Skeletal muscle satellite cell (primary cell): ENCODE measurements around the gene TMC2.

Experiments
- H3K27me3 ChIP-seq: 2 replicates; pipeline ENCODE4 v1.7.0; 2013; ENCODE audit warnings: low read length; ENCODE audit not compliant: control insufficient read depth, insufficient read depth
- H3K36me3 ChIP-seq: 2 replicates; pipeline ENCODE4 v1.7.0; 2013; ENCODE audit warnings: mild to moderate bottlenecking, control low read depth, low read length; ENCODE audit not compliant: insufficient read depth
- H3K4me1 ChIP-seq: 2 replicates; pipeline ENCODE4 v1.7.0; 2013; ENCODE audit warnings: low read length; ENCODE audit not compliant: control insufficient read depth, insufficient read depth
- H3K4me2 ChIP-seq: 2 replicates; pipeline ENCODE4 v1.7.0; 2013; ENCODE audit warnings: mild to moderate bottlenecking, low read length
- H3K4me3 ChIP-seq: 2 replicates; pipeline ENCODE4 v1.7.0; 2013; ENCODE audit warnings: low read length
- H3K9ac ChIP-seq: 2 replicates; pipeline ENCODE4 v1.7.0; 2013; ENCODE audit warnings: mild to moderate bottlenecking, low read depth, low read length, moderate library complexity
- H3K9me3 ChIP-seq: replicated peaks from 2 replicates; pipeline ENCODE4 v1.7.0; 2013; ENCODE audit warnings: mild to moderate bottlenecking, control low read depth, low read length

The TMC2 gene

GRCh38 chr20:2528671-2529271 is 7.6 kb upstream of the TMC2 start:
- no peak overlapping the region for H3K4me2 ChIP-seq
- no peak overlapping the region for H3K9ac ChIP-seq
- peaks cover 6% of the 10 kb centered on the region for H3K4me1 ChIP-seq
- no peaks in the 10 kb centered on the region for H3K9me3 ChIP-seq
- H3K4me3 ChIP-seq: no peak overlapping the region
- H3K36me3 ChIP-seq: no peaks in the 10 kb centered on the region
- H3K27me3 ChIP-seq: peaks cover 53% of the 10 kb centered on the region

- no peak overlapping the region for H3K4me2 ChIP-seq
- no peaks in the 10 kb centered on the region for H3K4me1 ChIP-seq
- H3K27me3 ChIP-seq: peaks cover 75% of the 10 kb centered on the region
- no peak overlapping the region for H3K4me3 ChIP-seq
- H3K9ac ChIP-seq: no peak overlapping the region
- H3K36me3 ChIP-seq: no peaks in the 10 kb centered on the region
- no peaks in the 10 kb centered on the region for H3K9me3 ChIP-seq
Measured at GRCh38 chr20:2533118-2533517, 3.3 kb upstream of the TMC2 start.

DNA sequence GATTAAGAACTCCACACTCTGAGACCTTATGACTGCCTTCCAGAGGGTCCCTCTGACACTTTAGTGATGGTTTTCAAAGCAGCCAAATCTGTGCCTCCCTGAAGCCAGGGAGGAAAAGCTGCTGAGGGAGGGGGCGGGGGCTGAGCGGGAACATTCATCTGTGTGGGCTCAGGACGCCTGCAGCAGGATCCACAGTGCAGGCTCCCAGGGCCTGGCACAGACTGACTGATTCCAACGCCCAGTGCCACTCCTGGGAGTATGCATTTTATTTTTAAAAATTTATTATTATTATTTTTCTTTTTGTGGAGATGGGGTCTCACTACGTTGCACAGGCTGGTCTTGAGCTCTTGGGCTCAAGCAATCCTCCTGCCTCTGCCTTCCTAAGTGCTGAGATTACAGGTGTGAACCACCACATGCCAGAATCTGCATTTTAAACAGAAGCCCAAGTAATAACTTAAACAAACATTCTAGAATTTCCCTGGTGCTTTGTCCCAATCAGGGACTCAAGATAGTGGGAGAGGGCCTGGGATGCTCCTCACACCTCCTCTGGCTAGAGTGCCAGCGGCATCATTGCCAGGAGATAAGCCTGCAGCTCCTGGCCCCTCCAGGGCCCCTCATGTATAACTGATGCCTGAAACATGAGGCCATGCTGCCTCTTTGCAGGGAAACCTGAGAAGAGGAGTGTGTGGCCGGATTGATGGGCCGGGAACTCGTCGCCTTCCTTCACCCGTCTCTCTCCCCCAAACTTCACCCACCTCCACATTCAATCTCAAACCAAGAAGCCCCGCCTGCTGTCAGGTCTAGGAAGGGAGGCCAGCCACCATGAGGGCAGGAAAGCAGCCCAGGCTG is 438 bp upstream of the TMC2 start:
- no peaks in the 10 kb centered on the region for H3K9me3 ChIP-seq
- no peak overlapping the region for H3K9ac ChIP-seq
- no peaks in the 10 kb centered on the region for H3K4me1 ChIP-seq
- no peak overlapping the region for H3K4me2 ChIP-seq
- H3K27me3 ChIP-seq: peaks cover 75% of the 10 kb centered on the region
- no peak overlapping the region for H3K4me3 ChIP-seq
- no peaks in the 10 kb centered on the region for H3K36me3 ChIP-seq

DNA sequence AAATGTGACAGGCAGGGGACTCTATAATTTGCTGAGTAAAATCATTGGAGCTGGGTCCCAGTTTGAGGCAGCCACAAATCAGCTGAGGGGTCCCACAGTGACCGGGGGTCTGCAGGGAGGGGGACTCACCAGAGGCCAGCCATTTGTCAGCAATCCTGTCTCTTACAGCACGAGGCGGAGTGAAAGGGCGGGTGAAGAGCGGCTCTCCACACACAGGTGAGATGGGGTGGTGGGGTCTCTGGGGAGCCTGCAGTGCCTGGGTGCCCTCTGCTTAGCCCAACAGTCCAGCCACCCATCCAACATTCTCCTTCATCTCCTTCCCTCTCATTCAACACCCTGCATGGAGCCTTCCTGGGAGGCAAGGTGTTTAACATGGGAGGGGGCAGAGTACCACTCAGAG is 728 bp downstream of the TMC2 start:
- no peaks in the 10 kb centered on the region for H3K36me3 ChIP-seq
- peaks cover 82% of the 10 kb centered on the region for H3K27me3 ChIP-seq
- H3K4me1 ChIP-seq: no peaks in the 10 kb centered on the region

GRCh38 chr20:2538356-2538755 is 2.0 kb downstream of the TMC2 start:
- H3K36me3 ChIP-seq: no peaks in the 10 kb centered on the region
- H3K9ac ChIP-seq: no peak overlapping the region
- no peaks in the 10 kb centered on the region for H3K4me1 ChIP-seq
- H3K4me2 ChIP-seq: no peak overlapping the region
- H3K4me3 ChIP-seq: no peak overlapping the region
- H3K27me3 ChIP-seq: peaks cover 75% of the 10 kb centered on the region
- no peaks in the 10 kb centered on the region for H3K9me3 ChIP-seq

More for the DNA sequence above, 728 bp downstream of the TMC2 start:
- H3K4me2 ChIP-seq: no peak overlapping the region
- H3K9ac ChIP-seq: no peak overlapping the region
- H3K4me3 ChIP-seq: no peak overlapping the region
- H3K9me3 ChIP-seq: no peaks in the 10 kb centered on the region

DNA sequence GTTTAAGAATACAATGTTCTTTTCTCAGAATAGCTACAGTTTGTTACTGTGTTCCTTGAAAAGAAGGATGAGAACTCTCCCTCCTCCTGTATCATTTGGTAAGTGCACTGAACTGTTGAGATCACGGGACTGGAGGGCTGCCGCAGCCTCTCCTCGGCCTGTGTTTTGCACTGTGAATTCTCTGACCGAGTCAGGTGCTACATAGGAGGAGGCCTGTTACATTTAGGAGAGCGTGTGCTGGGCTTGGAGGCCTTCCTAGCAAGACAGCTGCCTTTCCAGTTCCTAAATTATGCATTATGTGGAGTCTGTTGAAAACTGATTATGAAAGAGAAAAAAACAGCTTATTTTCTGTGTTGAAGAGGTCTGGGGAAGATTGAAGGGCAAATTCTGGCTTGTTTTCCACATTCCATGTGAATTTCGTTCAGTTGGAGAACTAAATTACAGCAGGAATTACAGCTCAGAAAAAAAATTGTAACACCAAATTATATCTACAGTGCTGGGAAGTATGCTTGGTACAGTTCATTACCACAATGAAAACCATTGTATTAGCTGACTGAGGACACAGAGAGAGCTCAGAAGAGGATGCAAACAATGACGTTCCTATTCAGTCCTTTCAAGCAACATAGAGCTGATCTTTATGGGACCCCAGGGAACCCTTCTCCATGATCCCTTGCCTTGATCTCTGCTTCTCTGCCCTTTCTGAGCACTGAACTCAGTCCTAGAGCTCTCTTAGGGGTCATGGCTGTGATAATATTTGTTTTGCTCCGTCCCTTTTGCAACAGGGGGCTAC is 2.8 kb downstream of the TMC2 start:
- Histone ChIP-seq H3K9ac (no peak overlapping the region), H3K9me3 (no peaks in the 10 kb centered on the region), H3K27me3 (peaks cover 71% of the 10 kb centered on the region), H3K4me3 (no peak overlapping the region), H3K4me1 (no peaks in the 10 kb centered on the region), H3K36me3 (no peaks in the 10 kb centered on the region), H3K4me2 (no peak overlapping the region)

GRCh38 chr20:2541940-2542339 is 5.6 kb downstream of the TMC2 start:
- H3K9me3 ChIP-seq: no peaks in the 10 kb centered on the region
- no peak overlapping the region for H3K4me3 ChIP-seq
- no peaks in the 10 kb centered on the region for H3K4me1 ChIP-seq
- H3K27me3 ChIP-seq: peaks cover 61% of the 10 kb centered on the region
- H3K4me2 ChIP-seq: no peak overlapping the region
- no peak overlapping the region for H3K9ac ChIP-seq
- H3K36me3 ChIP-seq: no peaks in the 10 kb centered on the region

- H3K4me1 ChIP-seq: no peaks in the 10 kb centered on the region
- no peaks in the 10 kb centered on the region for H3K36me3 ChIP-seq
- no peak overlapping the region for H3K4me2 ChIP-seq
- H3K9ac ChIP-seq: no peak overlapping the region
- no peak overlapping the region for H3K4me3 ChIP-seq
- H3K27me3 ChIP-seq: peaks cover 61% of the 10 kb centered on the region
- no peaks in the 10 kb centered on the region for H3K9me3 ChIP-seq
Measured at GRCh38 chr20:2542361-2542760, 6.0 kb downstream of the TMC2 start.

DNA sequence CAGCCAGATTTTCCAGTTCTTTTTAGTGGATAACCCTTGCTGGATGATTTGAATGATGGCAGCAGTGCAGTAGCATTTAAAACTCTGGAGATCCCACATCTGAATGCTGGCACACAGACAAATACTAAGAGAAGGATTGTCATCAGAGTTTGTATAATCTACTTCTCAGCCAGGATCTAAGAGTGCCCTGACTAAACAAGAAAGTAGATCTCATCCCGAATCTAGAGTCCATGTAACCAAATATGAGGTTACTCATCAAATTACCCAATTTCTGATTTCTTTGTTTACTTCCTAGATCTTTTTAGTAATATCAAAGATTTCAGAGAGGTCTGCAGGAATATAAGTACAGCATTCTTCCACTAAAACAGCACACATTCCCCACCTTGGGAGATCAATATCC is 7.8 kb downstream of the TMC2 start:
- no peaks in the 10 kb centered on the region for H3K4me1 ChIP-seq
- no peaks in the 10 kb centered on the region for H3K9me3 ChIP-seq
- H3K4me2 ChIP-seq: no peak overlapping the region
- peaks cover 55% of the 10 kb centered on the region for H3K27me3 ChIP-seq
- no peak overlapping the region for H3K4me3 ChIP-seq
- no peaks in the 10 kb centered on the region for H3K36me3 ChIP-seq
- no peak overlapping the region for H3K9ac ChIP-seq

- H3K4me1 ChIP-seq: no peaks in the 10 kb centered on the region
- no peak overlapping the region for H3K9ac ChIP-seq
- H3K4me3 ChIP-seq: no peak overlapping the region
Measured at GRCh38 chr20:2545594-2545993, 9.2 kb downstream of the TMC2 start.

DNA sequence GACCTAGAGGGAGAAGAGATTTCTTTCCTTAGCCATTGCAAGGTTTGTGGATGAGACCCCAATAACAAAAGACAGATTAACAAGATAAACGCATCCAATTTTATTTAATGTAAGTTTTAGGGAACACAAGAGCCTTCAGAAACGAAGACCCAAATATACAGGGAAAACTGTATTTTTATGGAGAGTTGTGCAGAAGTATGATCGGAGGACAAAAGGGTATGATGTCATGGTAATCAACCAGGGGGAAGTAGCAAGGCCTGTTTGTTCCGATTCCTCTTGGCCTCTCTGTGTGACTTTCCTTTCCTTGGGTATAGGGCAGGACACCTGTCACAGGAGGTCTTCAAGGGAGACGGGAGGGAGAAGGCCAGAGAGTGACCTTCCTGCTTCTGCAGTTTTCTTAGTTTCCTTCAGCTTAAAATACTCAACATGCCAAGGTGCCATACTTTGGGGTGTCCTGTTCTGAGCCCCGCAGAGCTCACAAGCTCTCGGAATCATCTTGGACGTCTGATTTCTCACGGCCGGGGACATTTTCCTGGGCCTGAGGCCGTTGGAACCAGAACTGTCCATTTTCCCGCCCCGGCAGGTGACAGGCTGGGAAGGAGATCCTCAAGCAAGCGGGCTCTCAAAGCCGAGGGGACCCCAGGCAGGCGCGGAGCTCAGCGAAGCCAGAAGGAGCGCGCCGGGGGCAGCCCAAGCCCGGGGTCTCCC is 21.7 kb downstream of the TMC2 start:
- Histone ChIP-seq H3K4me1 (no peaks in the 10 kb centered on the region), H3K36me3 (no peaks in the 10 kb centered on the region), H3K4me3 (no peak overlapping the region), H3K27me3 (peaks cover 55% of the 10 kb centered on the region), H3K9ac (no peak overlapping the region), H3K4me2 (no peak overlapping the region), H3K9me3 (no peaks in the 10 kb centered on the region)

More at GRCh38 chr20:2545594-2545993, 9.2 kb downstream of the TMC2 start:
- Histone ChIP-seq H3K4me2 (no peak overlapping the region), H3K9me3 (no peaks in the 10 kb centered on the region), H3K27me3 (peaks cover 59% of the 10 kb centered on the region), H3K36me3 (no peaks in the 10 kb centered on the region)
